Parathyroid adenoma (tissue), 2 donors: ENCODE measurements around the gene SF3B5.

Source experiments
- H2AFZ ChIP-seq: fragments of 300-600 bp; sonication (generic); one replicate; pipeline ENCODE4 v1.7.0; 2017; ENCODE audit warnings: antibody characterized with exemption, mild to moderate bottlenecking
- H3K27ac ChIP-seq: fragments of 300-600 bp; sonication (generic); one replicate; pipeline ENCODE4 v1.7.0; 2017
- H3K27me3 ChIP-seq: fragments of 300-600 bp; sonication (generic); one replicate; pipeline ENCODE4 v1.7.0; 2017; ENCODE audit warnings: low read length; ENCODE audit not compliant: control insufficient read depth, insufficient read depth
- H3K36me3 ChIP-seq: fragments of 300-600 bp; sonication (generic); one replicate; pipeline ENCODE4 v1.7.0; 2017; ENCODE audit warnings: low read length; ENCODE audit not compliant: control insufficient read depth, insufficient read depth
- H3K4me1 ChIP-seq: fragments of 300-600 bp; sonication (generic); one replicate; pipeline ENCODE4 v1.7.0; 2017; ENCODE audit warnings: control low read depth
- H3K4me2 ChIP-seq: fragments of 300-600 bp; sonication (generic); one replicate; pipeline ENCODE4 v1.7.0; 2017; ENCODE audit warnings: low read length
- H3K4me3 ChIP-seq: fragments of 300-600 bp; sonication (generic); one replicate; pipeline ENCODE4 v1.7.0; 2017; ENCODE audit warnings: low read depth, low read length
- H3K79me2 ChIP-seq: fragments of 300-600 bp; sonication (generic); one replicate; pipeline ENCODE4 v1.7.0; 2017; ENCODE audit warnings: control low read depth
- H3K9ac ChIP-seq: fragments of 300-600 bp; sonication (generic); one replicate; pipeline ENCODE4 v1.7.0; 2017; ENCODE audit warnings: mild to moderate bottlenecking
- H3K9me3 ChIP-seq: fragments of 300-600 bp; sonication (generic); one replicate; pipeline ENCODE4 v1.7.0; 2017; ENCODE audit warnings: low read length; ENCODE audit not compliant: control insufficient read depth
- CTCF ChIP-seq: fragments of 300-600 bp; sonication (generic); IDR thresholded peaks from one replicate; pipeline ENCODE4 v1.7.0; 2017; ENCODE audit warnings: antibody characterized with exemption, mild to moderate bottlenecking
- donor health status: primary hyperparathyroidism.

SF3B5 gene

GRCh38 chr6:144103026-144103563 lies 7.7 kb upstream of the SF3B5 start:
- Histone ChIP-seq H2AFZ (no peak overlapping the region), H3K79me2 (no peaks in the 10 kb centered on the region), H3K9ac (no peak overlapping the region), H3K27ac (no peak overlapping the region), H3K4me2 (no peak overlapping the region), H3K4me3 (no peak overlapping the region), H3K27me3 (no peaks in the 10 kb centered on the region), H3K9me3 (no peaks in the 10 kb centered on the region), H3K4me1 (no peaks in the 10 kb centered on the region), H3K36me3 (no peaks in the 10 kb centered on the region)
- TF ChIP-seq CTCF, result no peak

DNA sequence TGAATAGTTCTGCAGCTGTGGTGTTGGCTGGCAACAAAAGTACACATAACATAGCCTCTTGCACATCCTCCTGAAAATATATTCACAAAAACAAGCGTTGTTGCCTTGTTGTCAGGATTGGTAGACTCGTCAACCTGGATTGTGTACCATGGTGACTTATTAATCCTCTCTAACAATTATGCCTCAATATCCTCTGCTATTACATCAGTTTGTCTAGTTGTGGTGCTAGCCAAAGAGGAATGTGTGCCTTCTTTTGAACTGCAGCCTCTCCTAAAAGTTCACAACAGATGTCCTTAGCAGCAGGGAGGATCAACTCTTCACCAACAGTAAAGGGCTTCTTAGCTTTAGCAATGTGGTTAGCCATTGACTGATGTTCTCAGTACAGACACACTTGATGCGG lies 3.6 kb upstream of the SF3B5 start:
- Histone ChIP-seq H3K4me3 (no peak overlapping the region), H3K4me1 (peaks cover 6% of the 10 kb centered on the region), H3K36me3 (no peaks in the 10 kb centered on the region), H2AFZ (peak overlapping the region; percentile 19), H3K79me2 (peaks cover 4% of the 10 kb centered on the region), H3K4me2 (no peak overlapping the region), H3K27me3 (no peaks in the 10 kb centered on the region), H3K27ac (no peak overlapping the region), H3K9me3 (no peaks in the 10 kb centered on the region), H3K9ac (no peak overlapping the region)
- no peak for TF ChIP-seq CTCF

- no peak for TF ChIP-seq CTCF
- Histone ChIP-seq H3K4me2 (peak overlapping the region; percentile 83), H3K4me1 (peaks cover 10% of the 10 kb centered on the region), H3K27me3 (no peaks in the 10 kb centered on the region), H3K9ac (peak overlapping the region; percentile 6), H3K27ac (peak overlapping the region; percentile 79), H2AFZ (peak overlapping the region; percentile 100), H3K36me3 (no peaks in the 10 kb centered on the region), H3K79me2 (peaks cover 4% of the 10 kb centered on the region), H3K9me3 (no peaks in the 10 kb centered on the region), H3K4me3 (peak overlapping the region; percentile 73)
These were observed 641 bp downstream of the SF3B5 start for GRCh38 chr6:144094731-144095133.

DNA sequence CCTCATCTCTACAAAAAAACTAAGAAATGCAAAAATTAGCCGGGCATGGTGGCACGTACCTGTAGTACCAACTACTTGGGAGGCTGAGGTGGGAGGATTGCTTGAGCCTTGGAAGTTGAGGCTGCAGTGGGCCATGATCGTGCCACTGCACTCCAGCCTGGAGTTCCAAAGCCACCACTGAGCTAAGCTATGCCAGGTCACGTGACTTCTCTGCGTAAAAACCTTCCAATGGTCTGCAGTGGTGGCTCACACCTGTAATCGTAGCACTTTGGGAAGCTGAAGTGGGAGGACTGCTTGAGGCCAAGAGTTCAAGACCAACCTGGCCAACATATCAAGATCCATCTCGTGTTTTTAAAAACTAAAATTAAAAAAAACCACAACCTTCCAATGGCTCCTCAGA lies 1.7 kb downstream of the SF3B5 start:
- peaks cover 4% of the 10 kb centered on the region for H3K79me2 ChIP-seq
- H3K36me3 ChIP-seq, result no peaks in the 10 kb centered on the region
- peak overlapping the region; percentile 83 for H3K4me2 ChIP-seq
- no peak for TF ChIP-seq CTCF
- no peaks in the 10 kb centered on the region for H3K9me3 ChIP-seq
- peaks cover 10% of the 10 kb centered on the region for H3K4me1 ChIP-seq
- no peak overlapping the region for H2AFZ ChIP-seq
- no peak overlapping the region for H3K27ac ChIP-seq
- H3K4me3 ChIP-seq, result no peak overlapping the region
- no peaks in the 10 kb centered on the region for H3K27me3 ChIP-seq
- H3K9ac ChIP-seq, result no peak overlapping the region

- no peak overlapping the region for H3K27ac ChIP-seq
- no peaks in the 10 kb centered on the region for H3K27me3 ChIP-seq
- H3K79me2 ChIP-seq, result peaks cover 4% of the 10 kb centered on the region
- H3K4me3 ChIP-seq, result no peak overlapping the region
- no peaks in the 10 kb centered on the region for H3K9me3 ChIP-seq
- H3K4me1 ChIP-seq, result peaks cover 10% of the 10 kb centered on the region
- no peak overlapping the region for H3K4me2 ChIP-seq
- TF ChIP-seq CTCF, result no peak
- no peak overlapping the region for H3K9ac ChIP-seq
- H2AFZ ChIP-seq, result no peak overlapping the region
- no peaks in the 10 kb centered on the region for H3K36me3 ChIP-seq
These were observed 2.1 kb downstream of the SF3B5 start for GRCh38 chr6:144093236-144093635.
